Prostate gland (tissue), 2 donors: ENCODE results near the gene TEAD2.

ENCODE experiments used
- CTCF ChIP-seq, 4 experiments: fragments of 200-600 bp in 2 of 4; fragments of 450-650 bp in 2 of 4; sonication (generic) in 2 of 4; IDR thresholded peaks; 1 replicate in 3 of 4; 2 replicates in 1 of 4; pipeline ENCODE4 v1.5.1; 2016 to 2019; ENCODE audit warnings: antibody characterized with exemption in 4 of 4, mild to moderate bottlenecking in 2 of 4, moderate library complexity in 2 of 4
- POLR2A ChIP-seq: fragments of 450-650 bp; IDR thresholded peaks from one replicate; pipeline ENCODE4 v1.6.1; 2016; ENCODE audit warnings: antibody characterized with exemption, mild to moderate bottlenecking

DNA sequence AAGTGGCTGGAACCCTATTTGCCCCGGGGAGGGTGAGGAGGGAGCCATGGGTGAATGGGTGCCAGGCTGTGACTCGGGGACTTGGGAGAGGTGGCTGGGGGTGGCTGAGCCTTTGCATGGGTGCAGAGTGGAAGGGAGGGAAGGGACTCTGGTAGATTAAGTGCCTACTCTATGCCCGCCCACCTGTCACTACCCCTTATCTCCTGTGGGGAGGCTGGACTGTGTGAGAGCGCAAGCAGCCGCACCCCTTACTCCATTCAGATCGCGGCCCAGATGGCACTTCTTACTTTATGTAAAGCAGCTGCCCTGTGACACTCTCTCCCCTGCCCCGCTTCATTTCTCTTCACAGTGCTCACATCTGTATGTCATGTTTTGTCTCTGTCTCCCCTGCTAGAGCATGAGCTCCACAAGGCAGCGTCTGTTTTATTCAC is 28.7 kb upstream of the TEAD2 start:
- TF ChIP-seq CTCF (IDR thresholded peaks at IDR 0.05) (no peak), POLR2A (no peak)
